A549 (cell line): Measurements from ENCODE around the gene DCAF6.

Source experiments
- CBX2 ChIP-seq: fragments of 200-600 bp; sonication (generic); IDR thresholded peaks from 2 replicates; pipeline ENCODE4 v1.6.1; 2016; ENCODE audit warnings: low read depth, mild to moderate bottlenecking, borderline replicate concordance
- CHD4 ChIP-seq: fragments of 200-600 bp; sonication (generic); IDR thresholded peaks from 2 replicates; pipeline ENCODE4 v1.6.1; 2016; ENCODE audit warnings: antibody characterized with exemption, mild to moderate bottlenecking, borderline replicate concordance
- CTCF ChIP-seq: fragments of >200 bp; sonication (Bioruptor Twin); formaldehyde crosslinking; IDR thresholded peaks from 3 replicates; pipeline ENCODE4 v1.5.1; 2016
- E2F6 ChIP-seq: IDR thresholded peaks from 2 replicates; pipeline ENCODE4 v1.6.1; 2012; ENCODE audit warnings: low read depth, borderline replicate concordance
- EP300 ChIP-seq, 2 experiments: fragments of >200 bp; sonication (Bioruptor Twin); formaldehyde crosslinking; IDR thresholded peaks; 2 replicates in 1 of 2; 3 replicates in 1 of 2; pipeline ENCODE4 v1.6.1; 2016 to 2017
- ESRRA ChIP-seq: fragments of 150-350 bp; IDR thresholded peaks from 2 replicates; pipeline ENCODE4 v1.6.1; 2014; ENCODE audit warnings: mild to moderate bottlenecking, low read length, borderline replicate concordance
- JUNB ChIP-seq: fragments of >200 bp; sonication (Bioruptor Twin); formaldehyde crosslinking; IDR thresholded peaks from 2 replicates; pipeline ENCODE4 v1.6.1; 2016
- KDM5A ChIP-seq: fragments of 200-600 bp; sonication (generic); IDR thresholded peaks from 2 replicates; pipeline ENCODE4 v1.6.1; 2016; ENCODE audit warnings: antibody characterized with exemption, mild to moderate bottlenecking
- PHF8 ChIP-seq: fragments of 200-600 bp; sonication (generic); IDR thresholded peaks from 2 replicates; pipeline ENCODE4 v1.6.1; 2016; ENCODE audit warnings: low read depth, mild to moderate bottlenecking, antibody characterized with exemption, moderate library complexity, borderline replicate concordance
- POLR2A ChIP-seq: IDR thresholded peaks from 2 replicates; pipeline ENCODE4 v1.6.1; 2012; ENCODE audit warnings: mild to moderate bottlenecking, low read length
- RAD21 ChIP-seq, 2 experiments: fragments of >200 bp in 1 of 2; sonication (Bioruptor Twin) in 1 of 2; formaldehyde crosslinking in 1 of 2; IDR thresholded peaks in 1 of 2; conservative IDR thresholded peaks in 1 of 2; 2 replicates in 1 of 2; 3 replicates in 1 of 2; pipeline ENCODE4 v1.6.1; 2012 to 2018; ENCODE audit warnings: inconsistent platforms in 1 of 2
- RNF2 ChIP-seq: fragments of 200-600 bp; sonication (generic); IDR thresholded peaks from 2 replicates; pipeline ENCODE4 v1.6.1; 2016; ENCODE audit warnings: low read depth, mild to moderate bottlenecking, antibody characterized with exemption, moderate library complexity, borderline replicate concordance
- SMC3 ChIP-seq: fragments of >200 bp; sonication (Bioruptor Twin); formaldehyde crosslinking; IDR thresholded peaks from 3 replicates; pipeline ENCODE4 v1.6.1; 2018; ENCODE audit warnings: inconsistent platforms
- ZC3H11A ChIP-seq: fragments of 450-650 bp; IDR thresholded peaks from 2 replicates; pipeline ENCODE4 v1.6.1; 2014; ENCODE audit warnings: antibody characterized with exemption, mild to moderate bottlenecking

GRCh38 chr1:167974698-167975097 is 38.2 kb downstream of the DCAF6 start:
- TF ChIP-seq ESRRA (no peak), CTCF (no peak), PHF8 (no peak), POLR2A (no peak), EP300 (IDR thresholded peaks at IDR 0.05) (no peak), KDM5A (no peak), RAD21 (conservative IDR thresholded peaks at IDR 0.05 in 1 of 2, IDR thresholded peaks at IDR 0.05 in 1 of 2) (no peak), JUNB (no peak), ZC3H11A (no peak), CBX2 (no peak), CHD4 (no peak), RNF2 (no peak), SMC3 (no peak), E2F6 (no peak)
